ENCODE results near the gene TTF2. TPM values are rescaled to one million over a fixed set of nuclear protein-coding genes. Genes with fewer than 3 reads are reported as not detected.

Gene TTF2
- polyA plus RNA-seq, 1 donor from 2014 or later, result 2.6 TPM

GRCh38 chr1:117044217-117044616 is 15.9 kb upstream of the TTF2 start:
- Histone ChIP-seq H3K79me2 (replicated peaks; ENCODE audit: insufficient read depth, low read length) (no peaks in the 10 kb centered on the region), H4K20me1 (ENCODE audit: insufficient read depth) (no peaks in the 10 kb centered on the region), H3K9me2 (ENCODE audit: insufficient read depth, low read length) (no peaks in the 10 kb centered on the region), H2AFZ (ENCODE audit: low read depth, low read length) (no peak overlapping the region), H3F3A (ENCODE audit: insufficient read depth, low read length, poor library complexity, severe bottlenecking) (no peaks in the 10 kb centered on the region), H3K27ac (ENCODE audit: low read length) (no peak overlapping the region), H3K36me3 (ENCODE audit: insufficient read depth, low read length) (no peaks in the 10 kb centered on the region), H3K4me2 (ENCODE audit: low read length) (no peak overlapping the region), H3K9ac (ENCODE audit: low read length) (no peak overlapping the region), H3K4me3 (ENCODE audit: low read length) (no peak overlapping the region), H3K27me3 (ENCODE audit: insufficient read depth, low read depth, low read length) (no peaks in the 10 kb centered on the region), H3K9me3 (ENCODE audit: low read length) (no peaks in the 10 kb centered on the region)
- TF ChIP-seq SMC3 (conservative IDR thresholded peaks at IDR 0.05; ENCODE audit: poor library complexity), result no peak
- no peak for TF ChIP-seq POLR2AphosphoS5 (IDR thresholded peaks at IDR 0.05)
- no peak for TF ChIP-seq TAF1 (IDR thresholded peaks at IDR 0.05; ENCODE audit: low read depth)
- TF ChIP-seq RAD21 (conservative IDR thresholded peaks at IDR 0.05), result no peak
- no peak for TF ChIP-seq EZH2 (IDR thresholded peaks at IDR 0.05; ENCODE audit: borderline replicate concordance, insufficient read depth, low read length, poor library complexity, severe bottlenecking)
- TF ChIP-seq CTCF (IDR thresholded peaks at IDR 0.05; ENCODE audit: poor library complexity, severe bottlenecking), result no peak

- Histone ChIP-seq H3K4me3 (ENCODE audit: low read length) (no peak overlapping the region), H2AFZ (ENCODE audit: low read depth, low read length) (no peak overlapping the region), H3K27me3 (ENCODE audit: insufficient read depth, low read depth, low read length) (no peaks in the 10 kb centered on the region), H3K9ac (ENCODE audit: low read length) (no peak overlapping the region), H3K9me2 (ENCODE audit: insufficient read depth, low read length) (no peaks in the 10 kb centered on the region), H3K9me3 (ENCODE audit: low read length) (no peaks in the 10 kb centered on the region), H3K27ac (ENCODE audit: low read length) (no peak overlapping the region), H3K4me2 (ENCODE audit: low read length) (no peak overlapping the region), H3F3A (ENCODE audit: insufficient read depth, low read length, poor library complexity, severe bottlenecking) (no peaks in the 10 kb centered on the region), H3K36me3 (ENCODE audit: insufficient read depth, low read length) (no peaks in the 10 kb centered on the region), H3K79me2 (replicated peaks; ENCODE audit: insufficient read depth, low read length) (no peaks in the 10 kb centered on the region), H4K20me1 (ENCODE audit: insufficient read depth) (no peaks in the 10 kb centered on the region)
- TF ChIP-seq RAD21 (conservative IDR thresholded peaks at IDR 0.05) (no peak), EP300 (conservative IDR thresholded peaks at IDR 0.05; ENCODE audit: poor library complexity, severe bottlenecking) (no peak), EZH2 (IDR thresholded peaks at IDR 0.05; ENCODE audit: borderline replicate concordance, insufficient read depth, low read length, poor library complexity, severe bottlenecking) (no peak), CTCF (IDR thresholded peaks at IDR 0.05; ENCODE audit: poor library complexity, severe bottlenecking) (no peak), POLR2AphosphoS5 (IDR thresholded peaks at IDR 0.05) (no peak), TAF1 (IDR thresholded peaks at IDR 0.05; ENCODE audit: low read depth) (no peak), MXI1 (conservative IDR thresholded peaks at IDR 0.05; ENCODE audit: poor library complexity, severe bottlenecking) (no peak), REST (IDR thresholded peaks at IDR 0.05; ENCODE audit: borderline replicate concordance) (no peak), SMC3 (conservative IDR thresholded peaks at IDR 0.05; ENCODE audit: poor library complexity) (no peak)
These were observed 14.5 kb upstream of the TTF2 start for GRCh38 chr1:117045644-117046043.

Data from neural cell (in vitro differentiated cells).